Stimulated activated naive CD4-positive, alpha-beta T cell (primary cell): ENCODE data around the gene NOP16.
A peak's percentile ranks its signal among the peaks of the same experiment; 100 is the strongest.

Source experiments
- DNase-seq, 6 experiments: peaks; one replicate each; lab custom pipeline; 2025; lab: John Stamatoyannopoulos, UW

NOP16 gene

GRCh38 chr5:176386491-176386890 lies 1.9 kb downstream of the NOP16 start:
- no peak for DNase-seq

- DNase-seq: no peak
Observed at GRCh38 chr5:176384991-176385390, 3.4 kb downstream of the NOP16 start.

- no peak for DNase-seq
Observed at GRCh38 chr5:176384366-176384930, 4.0 kb downstream of the NOP16 start.

GRCh38 chr5:176383961-176384360 lies 4.4 kb downstream of the NOP16 start:
- no peak for DNase-seq

- no peak for DNase-seq
Observed at GRCh38 chr5:176383248-176383905, 5.0 kb downstream of the NOP16 start.

GRCh38 chr5:176382721-176383120 lies 5.7 kb downstream of the NOP16 start:
- DNase-seq: no peak

- no peak for DNase-seq
Observed at GRCh38 chr5:176381979-176382378, 6.4 kb downstream of the NOP16 start.

- no peak for DNase-seq
Observed at GRCh38 chr5:176381423-176381822, 7.0 kb downstream of the NOP16 start.

GRCh38 chr5:176379881-176380280 lies 8.5 kb downstream of the NOP16 start:
- DNase-seq: no peak

- no peak for DNase-seq
Observed at GRCh38 chr5:176373100-176373818, 15.1 kb downstream of the NOP16 start.

GRCh38 chr5:176371621-176372539 lies 16.5 kb downstream of the NOP16 start:
- DNase-seq: no peak

GRCh38 chr5:176369934-176370711 lies 18.3 kb downstream of the NOP16 start:
- DNase-seq: no peak

- DNase-seq: no peak
Observed at GRCh38 chr5:176368726-176369125, 19.7 kb downstream of the NOP16 start.

- DNase-seq: no peak
Observed at GRCh38 chr5:176366232-176366894, 22.0 kb downstream of the NOP16 start.

GRCh38 chr5:176365351-176366231 lies 22.8 kb downstream of the NOP16 start, which contains the start of gene ARL10:
Gene ARL10 (plus strand): TSS chr5:176365487. CDS start chr5:176365564, 77 bp downstream.
- DNase-seq: peak; percentile 17 to 58 (median 48)

GRCh38 chr5:176364765-176365350 lies 23.5 kb downstream of the NOP16 start:
- peak in 1 of 6 experiments; percentile 33 for DNase-seq

GRCh38 chr5:176362233-176362490 lies 26.2 kb downstream of the NOP16 start:
- DNase-seq: no peak

- peak; percentile 91 to 94 (median 92) for DNase-seq
Observed at GRCh38 chr5:176361437-176362232, 26.8 kb downstream of the NOP16 start, which contains the start of gene KIAA1191. Gene KIAA1191 (minus strand): TSS chr5:176361764. CDS start chr5:176359508, 2,256 bp downstream.
